ENCODE measurements around the gene ONECUT3. TPM values are rescaled to one million over a fixed set of nuclear protein-coding genes. Genes with fewer than 3 reads are reported as not detected.

ONECUT3 gene
- polyA plus RNA-seq, 1 of the 3 experiments (the other 2 are of a cell fraction), result not detected

DNA sequence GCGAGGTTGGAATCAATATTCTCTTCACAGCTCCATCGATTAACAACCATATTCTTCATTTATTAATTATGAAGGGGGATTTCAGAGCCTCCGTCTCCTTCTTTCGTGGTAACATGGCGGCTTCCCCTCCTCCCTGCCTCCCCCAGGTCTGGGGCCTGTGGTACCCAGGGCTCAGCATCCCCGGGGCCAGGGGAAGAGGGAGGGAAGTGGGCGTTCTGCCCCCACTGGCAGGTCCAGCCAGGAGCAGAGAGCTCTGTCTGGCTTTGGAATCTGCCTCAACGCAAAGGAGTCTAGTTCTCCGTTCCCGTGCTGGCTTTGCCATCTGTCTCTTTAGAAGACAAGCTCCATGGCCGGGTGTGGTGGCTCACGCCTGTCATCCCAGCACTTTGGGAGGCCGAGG, 37.8 kb upstream of the ONECUT3 start:
- Histone ChIP-seq H3F3A (replicated peaks; ENCODE audit: insufficient read depth) (no peaks in the 10 kb centered on the region), H3K9ac (no peak overlapping the region), H3K9me2 (no peaks in the 10 kb centered on the region), H3K4me2 (no peak overlapping the region), H2AFZ (ENCODE audit: low read depth) (no peak overlapping the region), H3K79me2 (ENCODE audit: insufficient read depth) (no peaks in the 10 kb centered on the region), H3K9me3 (no peaks in the 10 kb centered on the region), H3K36me3 (replicated peaks in 1 of 2; ENCODE audit: control insufficient read depth in 1 of 2, insufficient read depth in 2 of 2, low read length in 1 of 2) (no peaks in the 10 kb centered on the region), H3K4me1 (ENCODE audit: control insufficient read depth in 1 of 2, insufficient read depth in 2 of 2, low read depth in 1 of 2, low read length in 1 of 2) (no peaks in the 10 kb centered on the region), H3K4me3 (ENCODE audit: low read depth in 2 of 2, low read length in 1 of 2) (no peak overlapping the region), H4K20me1 (ENCODE audit: insufficient read depth) (no peaks in the 10 kb centered on the region), H3K27ac (ENCODE audit: low read depth in 2 of 2, low read length in 1 of 2) (no peak overlapping the region), H3K27me3 (ENCODE audit: insufficient read depth) (peaks cover 52% of the 10 kb centered on the region)
- DNase-seq, result peak; percentile 48
- CTCF ChIA-PET, result interaction anchor here (1.6 kb wide), 1 partner anchor 43 kb away, joined by 5 read pairs; no protein-coding TSS in a partner anchor
- POLR2A ChIA-PET, result no interaction called here
- TF ChIP-seq PBX3 (IDR thresholded peaks at IDR 0.05) (no peak), NFIC (IDR thresholded peaks at IDR 0.05; ENCODE audit: borderline replicate concordance) (no peak), SIN3A (IDR thresholded peaks at IDR 0.05; ENCODE audit: borderline replicate concordance, low read depth, low read length) (no peak), ELF1 (IDR thresholded peaks at IDR 0.05) (no peak), JUND (IDR thresholded peaks at IDR 0.05) (no peak), EZH2phosphoT487 (IDR thresholded peaks at IDR 0.05; ENCODE audit: borderline replicate concordance, low read depth) (no peak), CHD2 (IDR thresholded peaks at IDR 0.05; ENCODE audit: low read length, partially characterized antibody) (no peak), GABPA (IDR thresholded peaks at IDR 0.05; ENCODE audit: low read depth) (no peak), MXI1 (IDR thresholded peaks at IDR 0.05; ENCODE audit: low read depth, low read length) (no peak), GATA2 (CRISPR knock-in tag; IDR thresholded peaks at IDR 0.05) (no peak), FOSL2 (IDR thresholded peaks at IDR 0.05; ENCODE audit: borderline replicate concordance, low read depth) (no peak), NRF1 (IDR thresholded peaks at IDR 0.05; ENCODE audit: low read depth, low read length) (no peak), RFX5 (IDR thresholded peaks at IDR 0.05; ENCODE audit: low read length) (no peak)
- TF ChIP-seq, protein P1, sequence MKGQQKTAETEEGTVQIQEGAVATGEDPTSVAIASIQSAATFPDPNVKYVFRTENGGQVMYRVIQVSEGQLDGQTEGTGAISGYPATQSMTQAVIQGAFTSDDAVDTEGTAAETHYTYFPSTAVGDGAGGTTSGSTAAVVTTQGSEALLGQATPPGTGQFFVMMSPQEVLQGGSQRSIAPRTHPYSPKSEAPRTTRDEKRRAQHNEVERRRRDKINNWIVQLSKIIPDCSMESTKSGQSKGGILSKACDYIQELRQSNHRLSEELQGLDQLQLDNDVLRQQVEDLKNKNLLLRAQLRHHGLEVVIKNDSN (IDR thresholded peaks at IDR 0.05; ENCODE audit: borderline replicate concordance, low read depth), result no peak
- TF ChIP-seq, protein P2, sequence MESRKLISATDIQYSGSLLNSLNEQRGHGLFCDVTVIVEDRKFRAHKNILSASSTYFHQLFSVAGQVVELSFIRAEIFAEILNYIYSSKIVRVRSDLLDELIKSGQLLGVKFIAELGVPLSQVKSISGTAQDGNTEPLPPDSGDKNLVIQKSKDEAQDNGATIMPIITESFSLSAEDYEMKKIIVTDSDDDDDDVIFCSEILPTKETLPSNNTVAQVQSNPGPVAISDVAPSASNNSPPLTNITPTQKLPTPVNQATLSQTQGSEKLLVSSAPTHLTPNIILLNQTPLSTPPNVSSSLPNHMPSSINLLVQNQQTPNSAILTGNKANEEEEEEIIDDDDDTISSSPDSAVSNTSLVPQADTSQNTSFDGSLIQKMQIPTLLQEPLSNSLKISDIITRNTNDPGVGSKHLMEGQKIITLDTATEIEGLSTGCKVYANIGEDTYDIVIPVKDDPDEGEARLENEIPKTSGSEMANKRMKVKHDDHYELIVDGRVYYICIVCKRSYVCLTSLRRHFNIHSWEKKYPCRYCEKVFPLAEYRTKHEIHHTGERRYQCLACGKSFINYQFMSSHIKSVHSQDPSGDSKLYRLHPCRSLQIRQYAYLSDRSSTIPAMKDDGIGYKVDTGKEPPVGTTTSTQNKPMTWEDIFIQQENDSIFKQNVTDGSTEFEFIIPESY (IDR thresholded peaks at IDR 0.05; ENCODE audit: borderline replicate concordance, low read depth), result no peak
- TF ChIP-seq, protein P3, sequence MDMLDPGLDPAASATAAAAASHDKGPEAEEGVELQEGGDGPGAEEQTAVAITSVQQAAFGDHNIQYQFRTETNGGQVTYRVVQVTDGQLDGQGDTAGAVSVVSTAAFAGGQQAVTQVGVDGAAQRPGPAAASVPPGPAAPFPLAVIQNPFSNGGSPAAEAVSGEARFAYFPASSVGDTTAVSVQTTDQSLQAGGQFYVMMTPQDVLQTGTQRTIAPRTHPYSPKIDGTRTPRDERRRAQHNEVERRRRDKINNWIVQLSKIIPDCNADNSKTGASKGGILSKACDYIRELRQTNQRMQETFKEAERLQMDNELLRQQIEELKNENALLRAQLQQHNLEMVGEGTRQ (IDR thresholded peaks at IDR 0.05; ENCODE audit: borderline replicate concordance, low read depth, low read length), result no peak
- TF ChIP-seq, protein P4, sequence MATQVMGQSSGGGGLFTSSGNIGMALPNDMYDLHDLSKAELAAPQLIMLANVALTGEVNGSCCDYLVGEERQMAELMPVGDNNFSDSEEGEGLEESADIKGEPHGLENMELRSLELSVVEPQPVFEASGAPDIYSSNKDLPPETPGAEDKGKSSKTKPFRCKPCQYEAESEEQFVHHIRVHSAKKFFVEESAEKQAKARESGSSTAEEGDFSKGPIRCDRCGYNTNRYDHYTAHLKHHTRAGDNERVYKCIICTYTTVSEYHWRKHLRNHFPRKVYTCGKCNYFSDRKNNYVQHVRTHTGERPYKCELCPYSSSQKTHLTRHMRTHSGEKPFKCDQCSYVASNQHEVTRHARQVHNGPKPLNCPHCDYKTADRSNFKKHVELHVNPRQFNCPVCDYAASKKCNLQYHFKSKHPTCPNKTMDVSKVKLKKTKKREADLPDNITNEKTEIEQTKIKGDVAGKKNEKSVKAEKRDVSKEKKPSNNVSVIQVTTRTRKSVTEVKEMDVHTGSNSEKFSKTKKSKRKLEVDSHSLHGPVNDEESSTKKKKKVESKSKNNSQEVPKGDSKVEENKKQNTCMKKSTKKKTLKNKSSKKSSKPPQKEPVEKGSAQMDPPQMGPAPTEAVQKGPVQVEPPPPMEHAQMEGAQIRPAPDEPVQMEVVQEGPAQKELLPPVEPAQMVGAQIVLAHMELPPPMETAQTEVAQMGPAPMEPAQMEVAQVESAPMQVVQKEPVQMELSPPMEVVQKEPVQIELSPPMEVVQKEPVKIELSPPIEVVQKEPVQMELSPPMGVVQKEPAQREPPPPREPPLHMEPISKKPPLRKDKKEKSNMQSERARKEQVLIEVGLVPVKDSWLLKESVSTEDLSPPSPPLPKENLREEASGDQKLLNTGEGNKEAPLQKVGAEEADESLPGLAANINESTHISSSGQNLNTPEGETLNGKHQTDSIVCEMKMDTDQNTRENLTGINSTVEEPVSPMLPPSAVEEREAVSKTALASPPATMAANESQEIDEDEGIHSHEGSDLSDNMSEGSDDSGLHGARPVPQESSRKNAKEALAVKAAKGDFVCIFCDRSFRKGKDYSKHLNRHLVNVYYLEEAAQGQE (IDR thresholded peaks at IDR 0.05; ENCODE audit: low read depth, low read length), result no peak
- WGBS (ENCODE audit: low lambda C conversion rate), result 15% methylated on average over 13 of the region's 13 CpGs
